Dendritic cell treated with granulocyte-macrophage colony-stimulating factor and Interleukin-4, amounts not matched to agents 40 ng/mL and 50 ng/mL, for 4 days (primary cell): ENCODE measurements around the gene ANKRD22.

Experiments used
- H3K27ac Mint-ChIP-seq: one replicate; pipeline ENCODE4 v1.8.0; 2022; ENCODE audit warnings: mild to moderate bottlenecking, mixed read lengths
- H3K27me3 Mint-ChIP-seq: one replicate; pipeline ENCODE4 v1.8.0; 2022; ENCODE audit warnings: mild to moderate bottlenecking, mixed read lengths
- H3K36me3 Mint-ChIP-seq: one replicate; pipeline ENCODE4 v1.8.0; 2022; ENCODE audit warnings: low read depth, mixed read lengths
- H3K4me1 Mint-ChIP-seq: one replicate; pipeline ENCODE4 v1.8.0; 2022; ENCODE audit warnings: low read depth, mixed read lengths
- H3K4me3 Mint-ChIP-seq: one replicate; pipeline ENCODE4 v1.8.0; 2022; ENCODE audit warnings: mild to moderate bottlenecking, moderate library complexity, mixed read lengths
- H3K9me3 Mint-ChIP-seq: one replicate; pipeline ENCODE4 v1.8.0; 2022; ENCODE audit warnings: mixed read lengths
- intact Hi-C: fragments of 100-400 bp; cut with micrococcal nuclease; formaldehyde crosslinking; loops from one replicate; pipeline ENCODE4 v1.15.0; 2022

Gene ANKRD22

DNA sequence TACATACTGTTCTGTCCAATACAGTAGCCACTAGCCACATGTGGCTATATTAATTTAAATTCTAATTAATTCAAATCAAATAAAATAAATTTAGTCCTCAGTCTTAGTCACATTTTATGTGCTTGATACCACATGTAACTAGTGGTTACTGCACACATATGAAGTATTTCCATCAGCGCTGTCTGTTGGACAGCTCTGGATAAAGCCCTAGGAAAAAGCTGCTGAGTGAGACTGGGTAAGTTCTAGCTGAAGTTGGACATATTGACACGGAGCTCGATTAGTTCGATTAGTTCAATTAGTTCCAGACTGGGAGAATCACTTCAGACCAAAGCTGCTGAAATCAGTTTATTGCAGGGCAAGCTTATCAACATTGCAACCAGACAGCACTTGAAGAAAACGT, 64.2 kb downstream of the ANKRD22 start:
- Mint-ChIP-seq H3K4me3 (no peak overlapping the region), H3K9me3 (no peaks in the 10 kb centered on the region), H3K4me1 (peaks cover 8% of the 10 kb centered on the region), H3K36me3 (no peaks in the 10 kb centered on the region), H3K27me3 (peaks cover 7% of the 10 kb centered on the region), H3K27ac (no peak overlapping the region)
- intact Hi-C loops: no loop called here

DNA sequence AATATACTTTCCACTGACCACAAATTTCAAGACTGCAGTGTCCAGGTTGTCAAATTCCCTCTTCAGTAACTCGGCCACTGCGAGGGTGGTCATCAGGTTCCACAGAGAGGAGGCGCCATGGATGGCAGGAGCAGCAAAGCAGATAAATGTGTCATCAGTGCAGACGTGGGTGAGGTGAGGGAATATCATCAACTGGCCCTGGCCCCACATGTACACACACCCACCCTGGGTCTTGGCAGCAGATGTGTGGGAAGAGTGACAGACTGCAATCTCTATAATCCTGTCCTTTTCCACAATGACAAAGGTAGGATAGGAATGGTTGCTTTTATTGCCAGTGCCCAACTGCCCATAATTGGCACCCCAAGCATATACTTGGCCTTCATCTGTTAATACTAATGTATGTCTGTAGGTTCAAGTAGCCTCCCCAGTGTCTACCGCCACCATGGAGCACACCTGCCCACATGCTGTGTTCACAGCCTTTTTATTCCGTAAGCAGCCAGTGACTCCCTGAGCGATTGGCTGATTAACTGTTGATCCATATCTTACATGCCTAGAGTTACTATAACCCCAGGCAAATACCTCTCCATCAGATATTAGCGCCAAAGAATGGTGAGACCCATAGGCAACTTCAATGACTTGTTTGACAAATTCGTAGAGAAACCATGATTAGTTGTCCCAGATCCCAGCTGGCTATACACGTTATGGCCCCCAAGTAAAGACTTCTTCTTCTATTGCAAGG, 65.4 kb downstream of the ANKRD22 start:
- H3K36me3 Mint-ChIP-seq: no peaks in the 10 kb centered on the region
- no peak overlapping the region for H3K27ac Mint-ChIP-seq
- H3K4me1 Mint-ChIP-seq: no peaks in the 10 kb centered on the region
- H3K9me3 Mint-ChIP-seq: no peaks in the 10 kb centered on the region
- intact Hi-C loops: no loop called here
- peaks cover 7% of the 10 kb centered on the region for H3K27me3 Mint-ChIP-seq
- no peak overlapping the region for H3K4me3 Mint-ChIP-seq

DNA sequence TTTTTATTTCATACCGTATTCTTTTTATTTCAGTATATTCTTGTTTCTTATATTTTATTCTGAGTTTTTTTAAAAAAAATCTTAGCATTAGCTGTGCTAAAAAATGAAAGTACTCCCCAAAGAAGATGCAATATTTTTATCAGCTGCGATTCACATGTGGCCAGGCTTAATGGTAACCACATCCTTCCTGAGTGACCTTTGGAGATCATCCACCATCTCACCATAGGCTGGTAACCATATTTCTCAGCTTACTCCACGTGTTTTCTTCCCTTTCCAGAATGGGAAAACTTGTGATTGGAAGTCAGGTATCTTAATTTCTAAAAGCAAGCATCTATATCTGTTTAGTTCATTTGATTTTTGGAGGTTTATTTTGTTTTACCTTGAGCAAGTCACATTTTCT, 67.9 kb downstream of the ANKRD22 start:
- Mint-ChIP-seq H3K4me3 (no peak overlapping the region), H3K27ac (no peak overlapping the region), H3K9me3 (no peaks in the 10 kb centered on the region), H3K36me3 (no peaks in the 10 kb centered on the region), H3K4me1 (no peaks in the 10 kb centered on the region), H3K27me3 (peaks cover 4% of the 10 kb centered on the region)
- intact Hi-C loops: no loop called here

DNA sequence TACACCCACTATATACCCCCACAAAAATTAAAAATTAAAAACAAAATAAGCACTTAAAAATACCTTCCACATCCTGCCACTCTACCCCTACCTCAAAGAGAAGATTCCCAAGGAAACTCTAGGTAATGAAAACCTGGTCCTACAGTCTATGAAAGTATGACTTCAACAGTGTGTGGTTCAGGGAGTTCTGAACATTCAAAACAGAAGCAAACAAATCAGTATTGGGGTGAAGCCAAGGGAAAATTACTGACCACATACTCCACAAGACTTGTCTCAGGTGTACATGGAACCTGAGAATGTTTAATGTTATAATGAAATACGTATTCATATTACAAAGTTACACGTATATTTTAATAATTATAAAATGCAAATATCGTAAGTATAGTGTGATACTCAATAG, 69.4 kb downstream of the ANKRD22 start:
- intact Hi-C loops: no loop called here
- H3K36me3 Mint-ChIP-seq: no peaks in the 10 kb centered on the region

DNA sequence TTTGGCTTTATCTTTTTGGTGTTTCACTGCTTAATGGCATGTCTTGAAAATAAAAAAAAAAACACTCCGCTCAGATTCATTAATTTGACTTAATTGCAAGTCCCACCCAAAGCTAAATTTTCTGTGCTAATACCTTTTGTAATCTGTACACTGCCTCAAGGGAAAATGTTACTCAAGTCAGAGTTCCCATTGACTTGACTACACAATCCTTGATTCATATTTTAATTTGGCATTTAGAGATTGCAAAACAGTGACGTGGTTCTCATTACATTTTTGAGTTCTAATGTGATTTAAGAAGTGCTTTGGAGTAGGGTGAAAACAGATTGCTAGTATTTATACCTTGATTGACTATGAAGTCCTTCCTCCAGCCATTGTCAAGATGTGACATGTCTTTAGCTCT, 70.4 kb downstream of the ANKRD22 start:
- no peaks in the 10 kb centered on the region for H3K9me3 Mint-ChIP-seq
- H3K27ac Mint-ChIP-seq: no peak overlapping the region
- intact Hi-C loops: no loop called here
- no peak overlapping the region for H3K4me3 Mint-ChIP-seq
- H3K36me3 Mint-ChIP-seq: no peaks in the 10 kb centered on the region
- no peaks in the 10 kb centered on the region for H3K4me1 Mint-ChIP-seq
- peaks cover 2% of the 10 kb centered on the region for H3K27me3 Mint-ChIP-seq

More for the DNA sequence above, 69.4 kb downstream of the ANKRD22 start:
- H3K27ac Mint-ChIP-seq: no peak overlapping the region
- no peaks in the 10 kb centered on the region for H3K9me3 Mint-ChIP-seq
- no peak overlapping the region for H3K4me3 Mint-ChIP-seq
- H3K4me1 Mint-ChIP-seq: no peaks in the 10 kb centered on the region
- no peaks in the 10 kb centered on the region for H3K27me3 Mint-ChIP-seq
